Stimulated activated CD4-positive, alpha-beta T cell treated with anti-CD3 and anti-CD28 coated beads, Interleukin-4, amount 100 ng/mL, for 4 hours (primary cell): ENCODE measurements around the gene ABCC5.

Experiments
- DNase-seq, 2 experiments: peaks; one replicate each; pipeline ENCODE4 v3.0.0-alpha.2; 2020

The ABCC5 gene

GRCh38 chr3:183968666-183969245 lies 48.9 kb downstream of the ABCC5 start:
- no peak for DNase-seq

DNA sequence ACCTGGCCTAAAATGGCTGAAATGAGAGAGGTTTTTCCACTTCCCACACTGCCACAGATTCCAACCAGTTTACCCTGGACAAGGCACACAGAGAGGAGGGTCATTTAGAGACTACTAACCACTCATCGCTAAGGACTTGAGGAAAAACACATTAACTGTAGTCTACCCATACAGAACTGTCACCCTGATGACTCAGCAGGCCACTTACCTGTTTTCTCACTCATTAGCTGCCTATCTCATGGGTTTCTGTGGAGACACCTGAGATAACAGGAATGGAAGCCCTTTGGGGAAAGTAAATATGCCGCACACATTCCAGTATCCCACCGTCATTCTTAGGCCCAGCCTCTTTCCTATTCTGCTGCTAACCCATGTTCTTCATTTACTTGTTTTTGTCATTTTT lies 50.0 kb downstream of the ABCC5 start:
- DNase-seq: no peak

DNA sequence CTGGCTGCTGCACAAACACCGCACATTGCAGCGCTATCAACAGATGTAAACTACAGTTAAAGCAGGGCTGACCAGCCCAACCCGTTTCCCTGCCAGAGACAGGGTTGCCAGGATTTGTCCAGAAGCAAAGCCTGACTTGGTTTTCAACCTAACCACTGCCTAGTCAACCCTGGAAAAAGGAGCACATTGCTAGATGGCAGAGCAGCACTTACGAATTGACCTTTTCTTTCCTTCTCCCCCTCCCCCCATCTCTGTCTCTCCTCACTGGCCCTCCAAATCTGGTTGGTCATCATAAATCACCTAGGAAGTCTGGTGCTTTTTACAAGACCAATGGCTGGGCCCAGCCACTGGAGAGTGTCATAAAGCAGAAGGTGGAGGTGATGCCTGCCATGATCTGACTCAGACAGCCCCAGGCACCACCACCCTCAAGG lies 51.3 kb downstream of the ABCC5 start:
- DNase-seq: no peak

DNA sequence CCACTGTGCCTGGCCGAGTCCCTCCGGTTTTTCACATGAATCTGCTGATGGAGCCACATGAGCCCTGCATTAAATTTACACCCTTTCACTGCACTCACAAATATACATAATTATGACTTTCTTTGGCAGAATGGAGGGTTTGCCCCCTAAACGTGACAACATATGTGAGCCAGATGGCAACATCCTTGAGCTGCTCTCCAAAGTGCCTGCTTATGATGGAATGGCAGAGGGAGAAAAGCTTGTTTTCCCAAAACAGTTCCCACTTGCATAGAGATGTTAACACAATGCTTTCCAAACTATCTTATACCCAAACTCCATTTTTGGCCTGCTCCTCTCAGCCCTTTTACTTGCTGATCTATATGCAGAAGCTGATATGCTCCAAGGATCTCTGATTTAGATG lies 54.9 kb downstream of the ABCC5 start:
- no peak for DNase-seq

GRCh38 chr3:183959214-183959613 lies 58.5 kb downstream of the ABCC5 start:
- no peak for DNase-seq

DNA sequence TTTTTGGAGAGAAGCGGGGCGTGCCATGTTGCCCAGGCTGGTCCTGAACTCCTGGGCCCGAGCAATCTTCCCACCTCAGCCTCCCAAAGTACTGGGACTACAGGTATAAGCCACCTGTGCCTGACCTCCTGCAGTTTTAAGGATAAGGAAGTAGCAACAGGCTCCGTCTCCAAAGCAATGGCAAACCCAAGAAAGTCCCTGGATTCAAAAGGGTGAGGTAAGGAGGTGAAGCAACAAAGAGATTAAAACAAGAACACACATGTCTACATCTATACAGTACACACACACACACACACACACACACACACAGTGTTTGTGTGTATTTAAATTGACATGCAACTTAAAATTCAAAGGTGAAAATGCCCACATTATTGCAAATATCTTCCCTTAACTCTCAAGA lies 58.9 kb downstream of the ABCC5 start:
- no peak for DNase-seq

GRCh38 chr3:183958226-183958625 lies 59.5 kb downstream of the ABCC5 start:
- no peak for DNase-seq

- no peak for DNase-seq
Measured at GRCh38 chr3:183954875-183955274, 62.8 kb downstream of the ABCC5 start.

- DNase-seq: no peak
Measured at GRCh38 chr3:183953471-183954070, 64.1 kb downstream of the ABCC5 start.

- DNase-seq: no peak
Measured at GRCh38 chr3:183951459-183951858, 66.2 kb downstream of the ABCC5 start.

DNA sequence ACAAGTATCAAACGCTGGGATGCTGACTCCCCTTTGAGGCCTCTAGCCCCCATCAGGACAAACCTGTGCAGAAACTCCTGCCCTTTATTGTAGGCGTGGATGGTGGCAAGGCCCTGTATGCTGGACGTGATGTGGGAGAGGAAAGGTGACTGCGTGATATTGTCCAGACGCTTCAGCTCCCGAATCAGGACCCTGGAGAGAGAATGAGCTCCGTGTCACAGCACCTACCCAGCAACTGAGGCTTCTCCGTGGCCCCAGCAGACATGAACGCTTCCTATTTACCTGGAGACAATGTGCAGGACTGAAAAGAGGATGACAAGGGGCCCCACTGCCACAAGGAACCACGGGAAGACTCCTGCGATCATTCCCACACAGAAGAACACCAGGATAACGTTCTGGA lies 68.0 kb downstream of the ABCC5 start:
- no peak for DNase-seq

DNA sequence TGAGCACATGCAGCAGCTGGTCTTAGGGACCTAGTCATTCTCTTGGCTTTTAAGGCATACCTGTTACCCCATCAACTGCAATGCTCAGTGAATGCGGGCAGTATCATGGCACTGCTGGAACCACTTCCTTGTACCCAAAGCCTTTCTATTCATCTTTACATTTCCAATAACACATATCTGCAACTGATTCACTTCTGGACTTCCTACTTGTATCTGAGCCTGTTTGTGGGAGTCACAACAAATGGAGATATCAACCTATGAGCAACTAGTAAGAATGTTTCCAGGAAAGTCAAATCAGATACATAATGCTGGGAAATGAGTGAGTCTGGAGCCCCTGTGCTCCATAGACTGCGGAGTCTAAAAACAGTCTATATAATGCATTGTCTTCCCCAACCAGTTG lies 71.6 kb downstream of the ABCC5 start:
- DNase-seq: no peak

GRCh38 chr3:183944775-183945174 lies 72.9 kb downstream of the ABCC5 start:
- DNase-seq: no peak

DNA sequence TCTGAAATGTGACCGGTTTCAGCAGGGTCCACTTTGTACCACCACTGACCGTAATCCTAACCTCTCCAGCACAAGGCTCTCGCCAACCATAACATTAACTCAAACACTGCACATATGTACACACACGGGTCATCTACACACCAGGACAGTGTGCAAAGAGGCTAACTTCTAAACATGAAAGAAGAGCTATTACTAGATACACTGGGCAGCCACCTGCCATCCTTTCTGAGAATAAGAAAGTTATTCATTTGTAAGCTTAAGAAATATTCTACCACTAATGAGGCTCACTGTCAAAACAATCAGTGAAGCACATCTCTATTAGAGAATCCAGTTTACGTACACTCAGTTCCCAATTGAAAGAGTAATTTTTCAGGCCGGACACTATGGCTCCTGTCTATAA lies 73.9 kb downstream of the ABCC5 start:
- no peak for DNase-seq

DNA sequence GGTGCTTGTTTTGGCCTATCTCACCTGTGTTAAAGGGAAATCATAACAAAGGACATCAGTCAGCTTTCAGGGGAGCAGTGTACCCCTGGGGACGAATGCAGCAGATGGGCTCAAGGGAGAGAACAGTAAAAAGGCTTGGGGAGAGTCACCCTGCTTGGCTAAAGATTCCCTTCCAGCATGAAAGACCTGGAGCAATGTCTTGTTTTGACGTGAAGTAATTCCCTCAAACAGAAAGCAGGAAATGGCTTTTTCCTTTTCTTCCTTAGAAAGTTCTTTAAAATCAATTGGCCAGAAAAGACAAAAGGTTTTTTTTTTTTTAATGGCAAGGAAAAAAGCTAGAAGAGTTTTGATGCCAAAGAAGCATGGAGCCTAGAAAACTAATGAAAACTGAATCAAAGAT lies 76.5 kb downstream of the ABCC5 start:
- no peak for DNase-seq

GRCh38 chr3:183937601-183938286 lies 79.9 kb downstream of the ABCC5 start:
- DNase-seq: no peak

GRCh38 chr3:183933160-183933559 lies 84.5 kb downstream of the ABCC5 start:
- no peak for DNase-seq

DNA sequence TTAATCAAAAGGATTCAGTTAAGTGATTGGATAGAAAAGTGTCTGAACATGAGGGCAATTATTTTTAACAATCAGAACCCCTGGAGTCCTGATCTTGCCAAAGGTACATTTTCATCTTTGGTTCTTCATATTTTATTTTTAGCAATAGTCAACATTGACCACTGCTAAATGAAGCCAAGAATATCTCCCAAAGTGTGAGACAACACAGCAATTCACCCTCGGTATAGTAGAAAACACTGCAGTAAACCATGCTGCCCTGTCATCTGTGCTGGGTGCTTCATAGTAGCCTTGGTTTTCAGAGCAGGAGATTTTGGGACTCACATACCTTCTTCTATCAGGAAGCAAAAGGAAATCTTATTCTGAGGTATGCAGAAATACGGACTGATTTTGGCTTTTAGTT lies 85.8 kb downstream of the ABCC5 start:
- no peak for DNase-seq

- no peak for DNase-seq
Measured at GRCh38 chr3:183930086-183930485, 87.6 kb downstream of the ABCC5 start.

- DNase-seq: no peak
Measured at GRCh38 chr3:183927059-183927458, 90.6 kb downstream of the ABCC5 start.

DNA sequence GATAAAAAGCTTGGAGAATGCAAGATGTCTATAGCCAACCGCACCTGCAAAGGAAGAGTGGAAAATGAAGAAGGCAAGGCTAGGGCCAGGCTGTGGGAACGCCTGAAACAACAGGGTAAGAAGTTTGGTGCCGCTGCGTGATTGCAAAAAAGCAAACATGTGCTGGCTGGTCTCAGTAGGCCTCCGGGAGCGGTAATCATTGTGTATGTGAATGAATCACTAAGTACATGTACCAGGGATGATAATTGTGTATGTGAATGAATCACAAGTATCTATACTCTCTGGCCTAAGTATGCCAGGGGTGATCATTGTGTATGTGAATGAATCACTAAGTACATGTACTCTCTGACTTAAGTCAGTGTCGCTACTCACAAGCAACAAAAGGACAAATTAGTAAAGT lies 92.7 kb downstream of the ABCC5 start:
- DNase-seq: no peak

DNA sequence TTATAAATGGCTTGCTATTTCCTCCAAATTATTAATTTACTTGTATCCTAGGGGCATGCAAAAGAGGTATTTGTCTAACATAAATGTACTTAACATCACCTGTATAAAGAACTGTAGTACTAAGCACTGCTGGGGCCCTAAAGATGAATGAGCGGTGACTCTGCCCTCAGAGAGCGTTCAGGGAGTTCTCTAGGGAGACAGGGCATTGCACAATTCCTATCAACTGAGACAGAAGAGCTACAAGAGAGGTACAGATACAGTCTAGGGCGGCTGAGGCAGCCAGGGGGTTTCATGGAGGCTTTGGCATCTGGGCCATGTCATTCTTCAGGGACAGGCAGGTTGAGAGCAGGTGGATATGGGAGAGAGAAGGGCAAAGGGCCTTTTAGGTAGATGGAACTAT lies 93.1 kb downstream of the ABCC5 start:
- DNase-seq: no peak

- DNase-seq: no peak
Measured at GRCh38 chr3:183922421-183922820, 95.3 kb downstream of the ABCC5 start.

DNA sequence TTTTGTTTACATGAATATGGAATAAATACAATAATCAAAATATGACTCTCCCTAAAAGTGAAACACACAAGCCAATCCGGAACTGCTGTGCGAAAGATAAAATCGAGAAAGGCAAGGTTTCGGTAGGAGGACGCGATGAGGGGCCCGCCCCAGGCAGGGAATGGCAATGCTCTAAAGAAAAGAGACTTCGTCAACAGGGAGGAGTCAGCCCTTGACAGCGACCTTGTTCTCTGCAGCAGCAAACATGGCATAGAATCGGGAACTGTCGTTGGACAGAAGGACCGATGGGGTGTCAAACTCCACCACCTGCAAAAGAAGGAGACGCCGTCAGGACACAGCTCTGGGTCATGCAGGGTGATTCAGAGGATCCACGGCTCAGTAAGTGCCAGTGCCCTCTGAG lies 96.6 kb downstream of the ABCC5 start:
- DNase-seq: no peak

GRCh38 chr3:183920416-183920815 lies 97.3 kb downstream of the ABCC5 start:
- no peak for DNase-seq
